Inflammatory macrophage (primary cell): ENCODE results near the gene SMPD4.
"Not testable (repeated sequence)": the region's sequence is repeated elsewhere in the genome, so short reads cannot be mapped to it uniquely, and the experiment has no call there.

Experiments used
- DNase-seq, 2 donors: peaks; one replicate each; pipeline ENCODE4 v3.0.0-alpha.2; 2020 to 2022
- total RNA-seq, 18 experiments: gene quantifications; one replicate each; lab custom pipeline; 2026; ENCODE audit warnings: mixed read lengths in 6 of 18, inconsistent platforms in 2 of 18; lab: John Stamatoyannopoulos, UW

The SMPD4 gene, protein sequence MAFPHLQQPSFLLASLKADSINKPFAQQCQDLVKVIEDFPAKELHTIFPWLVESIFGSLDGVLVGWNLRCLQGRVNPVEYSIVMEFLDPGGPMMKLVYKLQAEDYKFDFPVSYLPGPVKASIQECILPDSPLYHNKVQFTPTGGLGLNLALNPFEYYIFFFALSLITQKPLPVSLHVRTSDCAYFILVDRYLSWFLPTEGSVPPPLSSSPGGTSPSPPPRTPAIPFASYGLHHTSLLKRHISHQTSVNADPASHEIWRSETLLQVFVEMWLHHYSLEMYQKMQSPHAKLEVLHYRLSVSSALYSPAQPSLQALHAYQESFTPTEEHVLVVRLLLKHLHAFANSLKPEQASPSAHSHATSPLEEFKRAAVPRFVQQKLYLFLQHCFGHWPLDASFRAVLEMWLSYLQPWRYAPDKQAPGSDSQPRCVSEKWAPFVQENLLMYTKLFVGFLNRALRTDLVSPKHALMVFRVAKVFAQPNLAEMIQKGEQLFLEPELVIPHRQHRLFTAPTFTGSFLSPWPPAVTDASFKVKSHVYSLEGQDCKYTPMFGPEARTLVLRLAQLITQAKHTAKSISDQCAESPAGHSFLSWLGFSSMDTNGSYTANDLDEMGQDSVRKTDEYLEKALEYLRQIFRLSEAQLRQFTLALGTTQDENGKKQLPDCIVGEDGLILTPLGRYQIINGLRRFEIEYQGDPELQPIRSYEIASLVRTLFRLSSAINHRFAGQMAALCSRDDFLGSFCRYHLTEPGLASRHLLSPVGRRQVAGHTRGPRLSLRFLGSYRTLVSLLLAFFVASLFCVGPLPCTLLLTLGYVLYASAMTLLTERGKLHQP
- total RNA-seq: 20.0 to 56.1 (median 39.5) reads per million in 18 experiments

DNA sequence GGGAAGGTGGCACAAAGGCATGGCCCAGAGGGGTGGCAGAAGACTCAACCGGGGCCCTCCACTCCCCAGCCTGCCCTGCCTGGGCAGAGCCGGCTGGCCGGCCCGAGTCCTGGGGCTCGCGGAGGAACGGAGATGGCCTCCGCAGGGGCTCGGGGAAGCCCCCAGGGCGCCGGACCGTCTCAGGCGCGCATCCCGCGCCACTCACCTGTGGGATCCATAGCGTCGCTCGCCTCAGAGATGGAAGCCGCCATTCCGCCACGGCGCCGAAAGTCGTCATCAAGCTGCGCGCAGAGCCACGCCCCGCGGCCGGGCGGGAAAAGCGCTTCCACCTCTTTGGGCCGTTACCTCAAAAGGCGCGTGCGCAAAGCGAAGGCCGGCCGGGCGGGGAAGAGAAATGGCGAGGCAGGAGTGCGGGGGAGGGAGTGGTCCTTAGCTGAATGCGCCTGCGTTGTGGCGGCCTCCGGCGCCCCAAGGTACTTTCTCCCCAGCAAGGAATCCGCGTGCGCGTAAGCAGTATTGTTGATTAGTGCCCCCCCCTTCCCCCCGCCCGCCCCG, at the start of gene SMPD4:
Gene SMPD4 (minus strand): TSS at position 278 of the 555 bp plus-strand sequence. CDS start 5,010 bp downstream, outside the sequence.
- DNase-seq: peak; percentile 96

DNA sequence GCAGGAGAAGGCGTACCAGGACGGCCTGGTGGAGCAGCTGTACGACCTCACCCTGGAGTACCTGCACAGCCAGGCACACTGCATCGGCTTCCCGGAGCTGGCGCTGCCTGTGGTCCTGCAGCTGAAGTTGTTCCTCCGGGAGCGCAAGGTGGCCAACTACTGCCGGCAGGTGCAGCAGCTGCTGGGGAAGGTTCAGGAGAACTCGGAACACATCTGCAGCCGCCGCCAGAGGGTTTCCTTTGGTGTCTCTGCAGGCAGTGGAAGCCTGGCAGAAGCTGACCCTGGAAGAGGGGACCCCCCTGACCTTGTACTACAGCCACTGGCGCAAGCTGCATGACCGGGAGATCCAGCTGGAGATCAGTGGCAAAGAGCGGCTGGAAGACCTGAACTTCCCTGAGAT, 49.5 kb upstream of the SMPD4 start:
- not testable (repeated sequence) for DNase-seq

DNA sequence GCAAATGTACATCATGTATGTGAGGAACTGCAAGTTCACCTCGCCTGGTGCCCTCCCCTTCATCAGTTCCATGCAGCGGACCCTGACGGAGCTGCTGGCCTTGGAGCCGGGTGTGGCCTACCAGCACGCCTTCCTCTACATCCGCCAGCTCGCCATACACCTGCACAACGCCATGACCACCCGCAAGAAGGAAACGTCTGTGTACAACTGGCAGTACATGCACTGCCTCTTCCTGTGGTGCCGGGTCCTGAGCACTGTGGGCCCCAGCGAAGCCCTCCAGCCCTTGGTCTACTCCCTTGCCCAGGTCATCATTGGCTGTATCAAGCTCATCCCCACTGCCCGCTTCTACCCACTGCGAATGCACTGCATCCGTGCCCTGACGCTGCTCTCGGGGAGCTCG, 49.0 kb upstream of the SMPD4 start:
- not testable (repeated sequence) for DNase-seq

DNA sequence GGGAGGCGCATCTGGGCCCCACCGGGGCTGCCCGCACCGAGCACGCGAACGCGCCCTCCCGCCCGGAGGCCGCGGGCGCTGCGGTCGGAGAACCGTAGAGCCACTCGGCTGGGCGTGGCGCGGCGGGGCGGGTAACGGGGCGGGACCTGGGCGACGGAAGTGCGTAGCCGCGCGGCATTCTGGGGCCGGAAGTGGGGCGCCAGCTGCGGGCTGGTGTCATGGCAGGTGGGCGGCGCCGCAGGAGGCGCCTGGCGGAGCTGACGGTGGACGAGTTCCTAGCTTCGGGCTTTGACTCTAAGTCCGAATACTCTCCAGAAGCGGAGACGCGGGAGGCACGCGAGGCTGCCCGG, 47.7 kb upstream of the SMPD4 start:
- DNase-seq: peak in 1 of 2 donors; percentile 3

DNA sequence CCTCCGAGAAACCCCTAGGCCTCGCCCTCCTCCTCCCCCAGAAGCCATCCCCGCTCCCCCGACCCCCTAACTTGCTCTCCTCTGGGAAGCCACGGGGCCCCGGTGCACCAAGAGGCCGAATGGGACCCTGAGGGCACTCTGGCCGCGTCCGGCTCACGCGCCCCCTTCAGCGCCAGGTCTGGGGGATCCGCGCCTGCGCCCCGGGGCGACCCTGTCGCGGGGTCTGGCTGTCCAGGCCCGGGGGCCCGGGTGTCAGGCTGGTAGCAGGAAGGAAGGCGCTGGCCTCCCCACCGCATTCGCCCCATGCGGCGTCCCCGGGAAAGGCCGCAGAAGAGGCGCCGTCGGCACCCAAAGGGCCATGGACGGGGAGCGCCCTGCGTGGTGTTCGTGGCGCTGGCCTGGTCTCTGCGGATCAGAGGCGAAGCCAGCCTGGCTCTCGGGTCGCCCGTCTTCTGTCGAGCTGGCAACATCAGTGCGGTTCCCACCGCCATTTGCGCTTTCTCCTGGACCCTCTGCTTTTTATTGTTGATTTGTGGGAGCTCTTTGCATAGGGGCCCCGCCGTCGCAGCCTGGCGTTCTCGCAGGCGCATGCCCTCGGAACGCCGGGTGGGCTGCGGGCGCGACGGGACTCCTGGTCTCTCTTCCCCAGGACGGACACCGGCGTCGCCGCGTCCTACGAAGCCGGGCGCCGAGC, 47.2 kb upstream of the SMPD4 start:
- DNase-seq: not testable (repeated sequence)

DNA sequence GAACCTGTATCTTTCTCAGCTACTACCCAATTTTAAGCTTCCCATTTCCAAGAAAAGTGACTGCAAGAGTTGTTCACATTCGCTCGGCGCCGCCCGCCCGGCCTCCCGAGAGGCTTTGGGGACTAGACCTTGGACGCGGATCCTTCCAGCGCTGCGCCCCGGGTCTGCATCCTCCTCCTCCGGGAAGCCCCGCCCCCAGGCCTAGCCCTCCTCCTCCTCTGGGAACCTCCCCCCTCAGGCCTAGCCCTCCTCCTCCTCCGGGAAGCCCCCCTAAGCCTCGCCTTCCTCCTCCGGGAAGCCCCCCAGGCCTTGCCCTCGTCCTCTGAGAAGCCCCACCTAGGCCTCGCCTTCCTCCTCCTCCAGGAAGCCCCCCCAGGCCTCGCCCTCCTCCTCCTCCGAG, 46.6 kb upstream of the SMPD4 start:
- DNase-seq: not testable (repeated sequence)

DNA sequence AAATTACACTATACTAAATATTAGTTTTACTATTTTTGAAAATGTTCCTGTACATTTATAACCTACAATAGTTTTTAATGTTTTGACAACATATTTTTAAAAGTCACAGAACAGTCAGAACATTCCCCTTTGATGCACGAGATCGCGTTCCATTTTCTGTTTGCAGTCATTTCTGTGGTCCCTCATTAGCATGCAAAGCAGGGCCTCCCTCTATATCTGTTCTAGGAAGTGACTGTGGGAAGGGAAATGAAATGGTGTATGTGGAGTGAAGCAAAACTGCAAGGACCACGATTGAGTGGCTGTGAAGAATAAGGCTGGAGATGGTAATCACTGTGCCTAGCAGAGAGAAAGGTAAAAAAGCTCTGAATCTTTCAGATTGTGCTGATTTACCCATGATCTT, 41.1 kb upstream of the SMPD4 start:
- DNase-seq: not testable (repeated sequence)

DNA sequence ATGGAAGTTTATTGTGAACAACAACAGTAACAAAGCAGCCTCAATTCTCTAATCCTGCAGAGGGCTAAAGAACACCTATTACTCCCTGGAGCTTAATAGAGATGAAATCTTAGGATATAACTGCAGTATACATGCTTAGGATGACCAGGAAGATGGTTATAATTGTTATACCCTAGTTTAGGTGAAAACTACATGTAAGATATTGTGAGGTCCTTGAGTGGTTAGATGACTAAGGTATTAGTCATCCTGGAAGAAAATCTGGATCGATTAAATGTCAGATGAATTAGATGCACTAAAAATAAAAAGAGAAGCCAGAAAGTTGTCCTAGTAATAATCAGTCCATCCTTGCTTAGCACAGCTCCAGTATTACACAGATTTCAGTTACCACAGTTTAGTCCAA, 39.1 kb upstream of the SMPD4 start:
- not testable (repeated sequence) for DNase-seq

DNA sequence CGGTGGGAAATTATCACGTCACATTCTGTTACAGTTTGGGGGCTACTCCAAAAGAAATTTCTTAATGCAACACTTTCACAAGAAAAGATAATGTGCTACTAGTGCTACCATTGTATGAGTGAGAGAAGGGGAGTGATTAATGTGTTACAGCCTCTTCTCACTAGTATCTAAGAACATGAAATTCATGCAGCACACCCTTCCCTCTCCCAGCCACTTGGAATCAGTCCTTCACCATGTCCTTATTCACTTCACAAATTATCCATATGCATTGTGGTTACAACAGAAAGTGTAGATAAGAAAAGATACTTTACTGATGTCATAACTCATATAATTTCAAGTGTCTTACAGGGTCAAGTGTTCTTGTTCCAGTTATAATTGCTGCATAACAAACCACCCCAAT, 37.7 kb upstream of the SMPD4 start:
- not testable (repeated sequence) for DNase-seq

DNA sequence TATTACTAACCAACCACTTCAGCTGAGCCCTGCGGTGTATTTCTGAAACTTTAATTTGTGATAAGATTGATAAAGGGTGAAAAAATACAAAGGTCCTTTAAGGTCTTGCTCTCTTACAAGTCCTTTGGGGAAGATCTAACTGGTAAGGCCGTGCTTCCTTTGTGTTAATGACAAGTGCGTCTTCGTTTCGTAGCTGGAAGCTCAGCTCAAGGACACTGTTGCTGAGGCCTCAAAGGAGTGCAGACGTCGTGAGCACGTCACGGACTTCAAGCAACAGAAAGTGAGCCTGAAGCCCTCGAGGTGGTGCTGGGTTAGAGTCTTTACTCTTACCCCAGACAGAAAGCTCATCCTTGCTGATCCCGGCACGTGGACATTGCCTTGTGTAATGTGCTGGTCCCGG, 25.6 kb upstream of the SMPD4 start:
- not testable (repeated sequence) for DNase-seq

DNA sequence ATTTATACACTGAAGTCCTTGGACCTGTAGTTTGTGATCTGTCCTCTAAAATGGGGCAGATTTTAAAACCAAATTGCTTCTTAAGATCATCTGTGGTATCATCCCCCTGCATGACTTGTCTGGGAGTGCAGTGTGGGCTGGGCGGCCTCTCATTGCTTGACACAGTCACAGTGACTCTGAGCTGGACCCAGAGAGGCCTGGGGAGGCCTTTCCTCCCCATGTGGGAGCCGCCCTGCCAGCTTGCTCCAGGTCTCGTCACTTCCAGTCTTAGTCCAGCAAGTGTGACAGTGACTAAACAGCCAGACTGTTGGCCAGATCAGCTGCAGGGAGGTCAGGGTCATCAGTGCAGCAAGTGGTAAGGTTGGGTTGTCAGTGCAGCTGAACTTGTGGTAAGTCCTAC, 21.7 kb upstream of the SMPD4 start:
- peak in 1 of 2 donors; percentile 14 for DNase-seq

DNA sequence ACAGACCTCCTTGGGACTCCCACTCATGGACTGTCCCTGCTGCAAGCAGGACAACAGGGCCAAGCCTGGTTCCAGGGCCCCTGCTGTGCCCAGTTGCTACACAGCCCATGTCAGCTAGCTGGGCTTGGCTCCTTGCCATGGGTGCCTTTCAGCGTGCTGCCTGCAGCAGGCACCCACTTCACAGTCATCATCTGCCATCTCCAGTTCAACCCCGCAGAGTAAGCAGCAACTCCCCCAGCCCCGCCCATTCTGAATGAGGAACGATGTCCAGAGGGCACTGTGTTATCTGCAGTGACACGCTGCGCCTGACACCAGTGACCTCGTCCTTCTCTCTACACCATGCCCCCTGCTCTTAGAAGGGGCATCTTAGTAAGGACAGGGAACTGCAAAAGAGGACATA, 21.1 kb upstream of the SMPD4 start:
- DNase-seq: peak; percentile 18 to 53

DNA sequence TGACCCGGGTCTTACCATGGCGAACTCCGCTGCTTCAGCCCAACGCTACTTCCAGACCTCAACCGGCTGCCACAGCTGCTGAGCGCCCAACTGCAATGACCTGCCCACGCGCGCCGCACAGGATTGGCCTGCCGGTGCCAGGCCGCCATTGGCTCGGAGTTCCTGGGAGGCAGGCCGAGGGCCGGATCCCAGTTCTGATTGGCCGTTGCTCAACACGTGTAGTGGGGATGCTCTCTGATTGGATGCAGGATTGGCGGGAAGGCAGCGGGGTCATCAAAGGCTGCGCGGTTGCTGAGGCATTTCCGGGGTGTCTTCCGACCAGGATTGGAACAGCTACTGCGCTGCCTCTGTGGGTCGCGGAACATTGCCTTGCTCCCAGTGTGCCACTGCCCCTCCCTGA, 16.9 kb upstream of the SMPD4 start, which contains the start of gene TUBA3E:
Gene TUBA3E (minus strand): TSS at position 97 of the 400 bp plus-strand sequence. CDS start 79 bp downstream, at position 18.
- DNase-seq: no peak

DNA sequence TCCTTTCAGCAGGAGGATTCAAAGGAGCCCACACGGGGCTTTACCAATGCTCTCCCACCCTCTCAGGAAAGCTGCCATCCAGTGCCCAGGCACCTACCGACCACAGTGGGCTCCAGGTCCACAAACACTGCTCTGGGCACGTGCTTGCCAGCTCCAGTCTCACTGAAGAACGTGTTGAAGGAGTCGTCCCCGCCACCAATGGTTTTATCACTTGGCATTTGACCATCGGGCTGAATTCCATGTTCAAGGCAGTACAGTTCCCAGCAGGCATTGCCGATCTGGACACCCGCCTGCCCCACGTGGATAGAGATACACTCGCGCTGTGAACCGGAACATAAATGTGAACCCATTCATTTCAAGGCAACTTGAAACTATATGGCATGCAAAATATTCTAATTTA, 14.7 kb upstream of the SMPD4 start:
- not testable (repeated sequence) for DNase-seq

DNA sequence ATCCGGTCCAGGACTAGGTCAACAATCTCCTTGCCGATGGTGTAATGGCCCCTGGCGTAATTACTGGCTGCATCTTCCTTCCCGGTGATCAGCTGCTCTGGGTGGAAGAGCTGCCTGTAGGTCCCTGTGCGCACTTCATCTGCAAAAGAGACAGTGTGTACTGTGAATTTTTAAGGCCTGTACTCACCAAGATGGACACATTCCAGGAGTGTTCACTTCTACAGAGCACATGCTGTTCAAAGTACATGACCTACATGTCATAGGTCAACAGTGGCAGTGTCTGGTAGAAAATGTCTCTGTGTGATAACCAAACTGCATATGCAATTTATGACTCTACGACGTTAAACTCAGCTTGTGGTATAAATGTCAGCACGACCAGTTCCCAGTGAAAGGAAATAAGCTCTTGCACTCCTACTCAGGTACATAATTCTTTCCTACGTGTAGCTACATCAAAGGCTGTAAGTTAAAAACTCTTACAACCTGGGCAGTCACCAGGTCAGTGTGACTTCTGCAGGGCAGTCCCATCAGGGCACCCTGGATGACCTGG, 13.8 kb upstream of the SMPD4 start:
- not testable (repeated sequence) for DNase-seq

DNA sequence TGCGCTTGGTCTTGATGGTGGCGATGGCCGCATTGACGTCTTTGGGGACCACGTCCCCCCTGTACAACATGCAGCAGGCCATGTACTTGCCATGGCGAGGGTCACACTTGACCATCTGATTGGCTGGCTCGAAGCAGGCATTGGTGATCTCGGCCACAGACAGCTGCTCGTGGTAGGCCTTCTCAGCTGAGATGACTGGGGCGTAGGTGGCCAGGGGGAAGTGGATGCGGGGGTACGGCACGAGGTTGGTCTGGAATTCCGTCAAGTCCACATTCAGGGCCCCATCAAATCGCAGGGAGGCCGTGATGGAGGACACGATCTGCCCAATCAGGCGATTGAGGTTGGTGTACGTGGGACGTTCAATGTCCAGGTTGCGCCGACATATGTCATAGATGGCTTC, 12.4 kb upstream of the SMPD4 start:
- not testable (repeated sequence) for DNase-seq

DNA sequence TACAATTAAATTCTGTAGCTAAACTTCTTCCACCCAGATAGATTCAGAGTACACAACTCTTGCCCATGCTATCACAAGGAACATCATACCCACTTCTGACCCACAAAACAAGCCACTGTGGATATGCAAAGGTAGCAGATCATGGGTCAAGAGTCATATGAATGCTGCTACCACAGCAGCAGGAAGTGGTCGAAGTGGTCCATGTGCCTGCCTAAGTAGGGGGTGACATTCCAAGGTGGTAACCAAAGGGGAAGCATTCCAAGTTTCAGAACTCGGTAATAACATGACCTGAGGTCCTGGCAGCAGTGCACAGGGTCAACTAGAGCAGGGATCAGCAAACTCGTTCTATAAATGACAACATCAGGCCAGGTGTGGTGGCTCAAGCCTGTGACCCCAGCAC, 11.0 kb upstream of the SMPD4 start:
- DNase-seq: not testable (repeated sequence)

DNA sequence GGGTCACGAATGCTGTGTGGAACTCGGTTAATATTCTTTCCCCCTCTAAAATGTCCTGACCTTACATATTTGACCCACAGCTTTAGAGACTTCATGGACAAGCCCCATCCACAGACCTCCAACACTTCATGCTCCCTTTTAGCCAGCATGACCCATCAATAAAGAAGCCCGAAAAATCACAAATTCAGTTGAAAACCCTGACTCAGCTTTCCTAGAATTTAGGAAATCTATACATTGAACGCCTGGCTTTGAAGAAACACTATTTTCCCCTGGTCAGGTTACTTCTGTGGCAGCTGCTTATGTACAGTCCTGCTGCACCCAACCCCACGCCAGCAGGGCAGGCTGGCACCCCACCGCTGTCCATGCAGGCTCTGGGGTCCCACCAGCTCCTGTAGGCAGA, 9.9 kb upstream of the SMPD4 start:
- not testable (repeated sequence) for DNase-seq

DNA sequence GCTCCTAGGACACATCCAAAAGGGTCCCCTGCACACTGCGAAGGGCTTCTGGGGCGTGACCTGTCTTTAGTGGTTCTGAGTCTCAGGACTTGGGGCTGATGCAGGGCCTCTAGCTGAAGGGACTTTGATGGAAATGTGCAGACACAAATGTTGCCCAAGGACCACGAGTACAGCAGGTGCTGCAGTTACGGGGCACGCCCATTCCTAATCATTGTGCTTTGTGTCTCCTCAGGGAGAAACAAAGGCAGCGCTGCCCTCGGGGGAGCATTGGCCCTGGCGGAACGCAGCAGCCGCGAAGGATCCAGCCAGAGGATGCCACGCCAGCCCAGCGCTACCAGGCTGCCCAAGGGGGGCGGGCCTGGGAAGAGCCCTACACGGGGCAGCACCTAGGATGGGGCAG, 8.8 kb upstream of the SMPD4 start:
- no peak for DNase-seq

DNA sequence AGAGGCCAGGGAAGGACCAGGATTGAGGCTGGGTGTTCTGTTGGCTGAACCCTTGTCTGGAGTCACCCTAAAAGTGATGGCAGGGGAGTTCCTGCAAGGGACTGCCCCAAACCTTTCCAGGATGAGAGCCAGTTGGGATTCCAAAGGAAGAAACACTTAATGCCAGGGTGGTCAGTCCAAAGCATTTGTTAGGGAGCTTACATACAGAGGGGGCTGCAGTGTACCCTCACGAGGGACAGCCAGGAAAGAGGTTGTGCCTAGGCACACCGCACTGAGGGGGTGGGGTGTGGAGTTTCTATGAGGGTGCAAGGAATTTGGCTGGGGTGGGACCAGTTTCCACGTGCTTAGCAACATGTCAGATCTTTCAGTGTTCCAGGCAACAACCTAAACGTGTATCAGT, 7.6 kb upstream of the SMPD4 start:
- not testable (repeated sequence) for DNase-seq

DNA sequence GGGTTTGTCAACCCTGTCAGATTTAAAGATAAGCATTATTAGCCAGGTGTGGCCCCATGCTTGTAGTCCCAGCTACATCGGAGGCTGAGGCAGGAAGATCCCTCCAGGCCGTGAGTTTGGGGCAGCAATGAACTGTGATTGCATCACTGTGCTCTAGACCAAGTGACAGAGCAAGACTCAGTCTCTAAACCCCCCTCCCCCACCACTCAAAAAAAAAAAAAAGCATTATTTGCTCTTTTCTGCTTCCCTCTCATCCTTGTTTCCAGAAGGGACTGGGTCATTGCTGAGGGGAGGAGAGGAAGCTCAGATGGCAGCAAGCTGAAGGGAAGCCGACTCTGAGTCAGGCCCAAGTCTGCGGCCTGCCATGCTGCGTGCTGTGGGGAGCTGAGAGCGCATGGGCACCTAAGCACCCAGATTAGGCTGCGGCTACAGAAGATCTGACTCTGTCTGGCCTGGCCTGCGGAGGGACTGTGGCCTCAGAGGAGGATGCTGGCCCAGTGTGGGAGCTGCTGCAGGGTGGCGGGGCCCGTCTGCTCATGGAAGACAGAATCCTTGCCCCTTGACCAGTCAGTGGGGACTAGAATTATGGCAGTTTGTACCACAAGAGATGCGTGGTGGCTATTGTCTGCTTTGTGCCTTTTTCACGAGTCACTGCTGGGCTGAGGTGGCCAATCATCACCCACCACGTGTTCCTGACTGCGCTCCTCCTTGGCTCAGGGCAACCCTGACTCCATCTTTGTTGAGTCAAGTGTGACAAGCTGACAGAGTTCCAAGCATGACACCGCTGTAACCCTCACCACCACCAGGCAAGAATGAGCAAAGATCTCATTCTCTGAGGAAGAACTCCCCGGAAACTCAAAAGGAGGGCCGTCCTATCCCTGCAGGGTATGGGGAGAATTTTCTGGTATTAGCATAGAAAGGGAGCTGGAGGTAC, 6.7 kb upstream of the SMPD4 start:
- DNase-seq: not testable (repeated sequence)
